GM18505 (cell line): ENCODE measurements around the gene CHMP2A.
"Not testable (repeated sequence)": the region's sequence is repeated elsewhere in the genome, so short reads cannot be mapped to it uniquely, and the experiment has no call there.

Experiments used
- ATAC-seq: cut with Tn5 transposase; IDR thresholded peaks from one replicate; pipeline ENCODE4 v1.9.1; 2021; ENCODE audit not compliant: unreplicated experiment
- POLR2A ChIP-seq: IDR thresholded peaks from 4 replicates; pipeline ENCODE4 v1.6.1; 2011; ENCODE audit warnings: borderline replicate concordance; ENCODE audit not compliant: insufficient read depth, insufficient read length; ENCODE audit errors: extremely low read depth

Gene CHMP2A

GRCh38 chr19:58551577-58552471 is 3.1 kb downstream of the CHMP2A start:
- peak; percentile 9 for TF ChIP-seq POLR2A
- no peak for ATAC-seq

GRCh38 chr19:58551123-58551497 is 3.8 kb downstream of the CHMP2A start:
- no peak for ATAC-seq
- TF ChIP-seq POLR2A: no peak

- ATAC-seq: no peak
- no peak for TF ChIP-seq POLR2A
These were observed 4.4 kb downstream of the CHMP2A start for GRCh38 chr19:58550362-58551122.

- no peak for ATAC-seq
- TF ChIP-seq POLR2A: no peak
These were observed 5.1 kb downstream of the CHMP2A start for GRCh38 chr19:58549664-58550361.

- ATAC-seq: no peak
- no peak for TF ChIP-seq POLR2A
These were observed 5.8 kb downstream of the CHMP2A start for GRCh38 chr19:58548859-58549663.

GRCh38 chr19:58547323-58548312 is 7.3 kb downstream of the CHMP2A start:
- TF ChIP-seq POLR2A: no peak
- ATAC-seq: no peak

- ATAC-seq: no peak
These were observed 8.8 kb downstream of the CHMP2A start for GRCh38 chr19:58546019-58546530.

GRCh38 chr19:58545286-58546018 is 9.5 kb downstream of the CHMP2A start:
- ATAC-seq: no peak
- no peak for TF ChIP-seq POLR2A

More at GRCh38 chr19:58546019-58546530, 8.8 kb downstream of the CHMP2A start:
- no peak for TF ChIP-seq POLR2A

- TF ChIP-seq POLR2A: no peak
These were observed 10.2 kb downstream of the CHMP2A start for GRCh38 chr19:58544591-58545285.

GRCh38 chr19:58543826-58544590 is 10.9 kb downstream of the CHMP2A start, which contains the start of gene TRIM28:
Gene TRIM28 (plus strand): TSS chr19:58544064. CDS start chr19:58544758, 694 bp downstream.
- peak; percentile 98 for TF ChIP-seq POLR2A
- peak; percentile 82 for ATAC-seq

More at GRCh38 chr19:58544591-58545285, 10.2 kb downstream of the CHMP2A start:
- ATAC-seq: peak; percentile 50

GRCh38 chr19:58542641-58543372 is 12.1 kb downstream of the CHMP2A start:
- ATAC-seq: not testable (repeated sequence)

GRCh38 chr19:58539169-58539559 is 15.7 kb downstream of the CHMP2A start:
- ATAC-seq: not testable (repeated sequence)
